Esophagus muscularis mucosa (tissue), 3 donors: ENCODE measurements around the gene IFT52.

ENCODE experiments used
- CTCF ChIP-seq, 3 experiments: fragments of 200-600 bp in 2 of 3; fragments of 450-650 bp in 1 of 3; sonication (generic) in 2 of 3; IDR thresholded peaks; one replicate each; pipeline ENCODE4 v1.5.1; 2017 to 2019; ENCODE audit warnings: antibody characterized with exemption in 3 of 3, mild to moderate bottlenecking in 2 of 3, moderate library complexity in 1 of 3
- EP300 ChIP-seq: sonication (generic); formaldehyde crosslinking; IDR thresholded peaks from one replicate; pipeline ENCODE4 v1.6.1; 2017; ENCODE audit warnings: antibody characterized with exemption

GRCh38 chr20:43655937-43656336 lies 65.2 kb downstream of the IFT52 start:
- no peak for TF ChIP-seq CTCF (IDR thresholded peaks at IDR 0.05)
- no peak for TF ChIP-seq EP300
